GM18873 (cell line): ENCODE results near the gene GALP.
"Not testable (repeated sequence)": the region's sequence is repeated elsewhere in the genome, so short reads cannot be mapped to it uniquely, and the experiment has no call there.

ENCODE experiments used
- ATAC-seq: cut with Tn5 transposase; IDR thresholded peaks from one replicate; pipeline ENCODE4 v1.9.1; 2021; ENCODE audit warnings: mild to moderate bottlenecking, moderate library complexity, moderate number of reproducible peaks; ENCODE audit not compliant: unreplicated experiment, low FRiP score

GALP gene

DNA sequence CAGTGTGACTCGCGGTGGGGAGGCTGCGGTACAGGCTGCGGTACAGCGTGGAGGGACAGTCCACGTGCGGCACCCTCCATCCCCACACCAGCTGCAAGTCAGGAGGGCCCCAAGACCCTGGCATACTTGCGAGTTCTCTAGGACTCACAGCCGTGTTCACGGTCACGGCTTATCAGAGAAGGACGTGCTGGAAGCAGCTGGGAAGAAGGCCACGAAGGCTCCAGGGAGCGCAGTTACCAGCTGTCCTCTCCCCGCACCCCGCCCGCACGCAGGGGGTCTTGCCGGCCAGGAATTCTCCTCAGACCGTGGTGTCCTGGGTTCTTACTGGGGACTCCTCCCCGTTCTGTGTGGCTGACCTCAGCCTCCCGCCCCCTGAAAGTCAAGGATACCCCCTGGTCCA, 28.5 kb upstream of the GALP start:
- no peak for ATAC-seq

GRCh38 chr19:56148096-56148495, 27.7 kb upstream of the GALP start:
- ATAC-seq = no peak

- ATAC-seq = not testable (repeated sequence)
These were observed 26.7 kb upstream of the GALP start for GRCh38 chr19:56148955-56149655.

DNA sequence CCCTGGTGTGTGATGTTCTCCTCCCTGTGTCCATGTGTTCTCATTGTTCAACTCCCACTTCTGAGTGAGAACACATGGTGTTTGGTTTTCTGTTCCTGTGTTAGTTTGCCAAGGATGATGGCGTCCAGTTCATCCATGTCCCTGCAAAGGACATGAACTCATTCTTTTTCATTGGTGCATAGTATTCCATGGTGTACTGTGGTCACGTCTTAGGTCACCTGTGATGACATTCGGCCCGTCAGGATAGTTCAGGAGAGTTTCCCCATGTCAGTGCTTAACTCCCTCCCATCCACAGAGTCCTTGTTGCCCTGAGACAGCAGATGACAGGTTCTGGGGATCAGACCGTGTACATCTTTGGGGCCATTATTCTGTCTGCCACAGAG, 26.2 kb upstream of the GALP start:
- ATAC-seq = no peak

GRCh38 chr19:56150358-56150757, 25.4 kb upstream of the GALP start:
- ATAC-seq = no peak

- no peak for ATAC-seq
These were observed 23.2 kb upstream of the GALP start for GRCh38 chr19:56152644-56153043.

GRCh38 chr19:56153507-56153906, 22.3 kb upstream of the GALP start:
- no peak for ATAC-seq

GRCh38 chr19:56155124-56155687, 20.6 kb upstream of the GALP start:
- no peak for ATAC-seq

DNA sequence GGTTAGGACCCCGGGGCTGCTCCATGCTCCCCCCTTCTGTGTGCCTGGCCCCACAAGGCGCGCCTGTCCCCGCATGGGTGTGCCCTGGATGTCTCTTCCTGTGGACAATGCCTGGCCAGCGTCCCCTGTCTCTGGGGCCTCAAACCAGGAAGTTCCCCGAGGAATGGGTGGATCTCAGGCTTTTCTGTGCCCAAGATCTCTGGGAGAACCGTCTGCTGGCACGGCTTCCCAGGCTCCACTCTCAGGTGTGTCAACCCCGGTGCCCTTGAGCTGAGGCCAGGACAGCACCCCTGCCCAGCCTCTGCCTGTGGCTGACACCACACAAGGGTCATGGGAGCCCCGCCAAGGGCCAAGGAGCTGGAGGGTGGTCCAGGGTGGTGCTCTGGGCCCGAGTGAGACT, 19.0 kb upstream of the GALP start:
- ATAC-seq = no peak

DNA sequence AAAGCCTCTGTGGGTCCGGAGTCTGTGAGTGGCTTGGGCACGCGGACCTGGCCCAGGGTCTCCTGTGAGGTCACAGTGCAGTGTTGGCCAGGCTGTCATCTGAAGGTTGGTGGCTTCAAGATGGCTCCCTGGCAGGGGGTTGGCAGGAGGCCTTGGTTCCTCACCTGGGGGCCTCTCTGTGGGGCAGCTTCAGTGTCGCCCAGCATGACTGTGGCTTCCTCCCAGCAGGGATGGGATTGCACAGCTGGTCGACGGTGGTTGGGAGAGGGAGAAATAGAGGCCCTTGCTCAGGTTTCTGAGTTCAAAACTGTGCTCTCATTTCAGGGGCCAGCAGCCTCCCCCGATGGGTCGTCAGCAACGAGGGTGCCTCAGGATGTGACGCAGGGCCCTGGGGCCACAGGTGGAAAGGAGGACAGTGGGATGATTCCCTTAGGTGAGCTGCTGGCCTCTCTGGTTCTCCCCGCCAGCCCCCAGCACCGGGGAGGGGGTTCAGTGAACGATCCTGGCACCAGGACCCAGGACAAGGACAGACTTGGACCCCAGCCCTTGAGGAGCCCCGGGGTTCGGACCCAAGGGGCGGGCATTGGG, 17.5 kb upstream of the GALP start:
- ATAC-seq = no peak

DNA sequence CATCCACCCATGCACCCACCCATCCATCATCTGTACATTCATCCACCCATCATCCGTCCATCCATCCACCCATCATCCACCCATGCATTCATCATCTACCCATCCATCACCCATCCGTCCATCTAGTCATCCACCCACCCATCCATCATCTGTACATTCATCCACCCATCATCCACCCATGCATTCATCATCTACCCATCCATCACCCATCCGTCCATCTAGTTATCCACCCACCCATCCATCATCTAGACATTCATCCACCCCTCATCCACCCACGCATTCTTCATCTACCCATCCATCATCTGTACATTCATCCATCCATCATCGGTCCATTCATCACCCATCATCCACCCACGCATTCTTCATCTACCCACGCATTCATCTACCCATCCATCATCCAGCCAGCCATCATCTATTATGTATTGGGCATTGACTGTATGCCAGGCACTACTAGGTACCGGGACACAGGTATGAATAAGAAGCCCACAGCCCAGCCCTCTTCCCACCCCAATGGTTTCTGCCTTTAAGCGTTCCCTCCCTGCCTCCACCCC, 16.7 kb upstream of the GALP start:
- ATAC-seq = no peak

GRCh38 chr19:56159622-56160271, 16.1 kb upstream of the GALP start:
- no peak for ATAC-seq

DNA sequence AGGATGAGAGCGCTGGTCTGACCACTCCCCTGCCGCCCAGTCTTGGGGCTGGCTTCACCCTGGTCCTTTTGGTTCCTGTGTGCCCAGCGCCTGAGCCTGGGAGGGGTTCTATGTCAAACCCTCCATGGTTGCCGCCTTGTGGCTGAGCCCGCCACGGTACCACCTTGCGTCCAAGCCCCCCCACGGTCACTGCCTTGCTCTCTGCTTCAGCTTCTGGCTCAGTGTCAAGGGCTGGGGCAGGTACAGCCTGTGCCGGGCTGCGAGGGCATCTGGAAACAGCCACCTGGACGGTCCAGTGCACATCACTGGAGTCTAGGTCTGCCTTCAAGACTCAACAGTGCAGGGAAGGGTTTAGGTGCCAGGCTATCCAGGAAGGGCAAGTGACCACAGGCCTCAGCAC, 14.3 kb upstream of the GALP start:
- ATAC-seq = no peak

GRCh38 chr19:56162258-56162657, 13.6 kb upstream of the GALP start:
- ATAC-seq = no peak

DNA sequence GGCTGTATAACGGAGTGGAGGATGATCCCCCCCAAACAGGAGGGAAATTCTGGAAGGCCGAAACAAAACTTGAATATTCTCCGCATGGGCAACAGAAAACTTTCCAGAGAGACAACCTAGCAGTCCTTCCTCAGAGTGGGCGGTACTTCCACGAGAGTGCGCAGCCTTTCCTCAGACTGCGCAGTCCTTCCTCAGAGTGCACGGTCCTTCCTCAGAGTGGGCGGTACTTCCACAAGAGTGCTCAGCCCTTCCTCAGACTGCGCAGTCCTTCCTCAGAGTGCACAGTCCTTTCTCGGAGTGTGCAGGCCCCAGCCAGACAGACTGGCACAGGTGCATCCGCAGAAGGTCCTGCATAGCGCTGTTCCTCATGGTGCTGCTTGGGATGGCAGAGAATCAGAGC, 12.7 kb upstream of the GALP start:
- no peak for ATAC-seq

DNA sequence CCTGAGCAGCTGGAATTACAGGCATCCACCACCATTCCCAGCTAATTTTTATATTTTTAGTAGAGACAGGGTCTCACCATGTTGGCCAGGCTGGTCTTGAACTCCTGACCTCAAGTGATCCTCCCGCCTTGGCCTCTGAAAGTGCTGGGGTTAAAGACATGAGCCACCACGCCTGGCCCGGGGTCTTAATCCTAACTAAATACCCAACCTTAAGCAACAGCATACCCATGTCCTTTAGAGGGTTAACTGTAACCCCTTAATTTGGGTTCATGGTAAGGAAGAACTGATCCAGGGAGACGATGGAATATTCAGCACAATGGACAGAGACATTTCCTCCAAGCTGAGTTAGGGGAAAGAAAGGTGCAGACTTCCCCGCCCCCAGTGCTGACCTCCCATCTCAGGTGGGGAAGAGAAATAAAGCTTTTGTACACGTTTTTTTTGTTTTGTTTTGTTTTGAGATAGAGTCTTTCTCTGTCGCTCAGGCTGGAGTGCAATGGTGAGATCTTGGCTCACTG, 8.7 kb upstream of the GALP start:
- ATAC-seq = no peak

DNA sequence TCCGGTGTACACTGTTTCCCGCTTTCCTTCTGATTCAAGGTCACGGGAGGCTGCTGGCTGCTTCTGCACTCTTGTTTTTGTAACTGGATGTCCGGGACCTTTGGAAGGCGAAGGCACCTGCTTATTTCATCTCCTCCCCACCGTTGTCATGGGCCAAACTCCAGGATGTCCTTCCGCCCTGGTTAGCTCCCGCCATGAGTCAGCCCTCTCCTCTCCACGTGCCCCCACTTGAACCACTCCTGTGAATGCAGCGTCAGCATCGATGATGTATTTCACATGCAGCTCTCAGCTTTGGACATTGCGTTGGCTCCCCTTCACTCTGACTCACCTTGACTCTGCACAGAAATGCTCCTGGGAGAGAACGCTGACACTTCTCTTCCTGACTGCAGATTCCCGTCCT, 5.5 kb upstream of the GALP start:
- no peak for ATAC-seq

- no peak for ATAC-seq
These were observed 1.7 kb upstream of the GALP start for GRCh38 chr19:56174086-56174485.

DNA sequence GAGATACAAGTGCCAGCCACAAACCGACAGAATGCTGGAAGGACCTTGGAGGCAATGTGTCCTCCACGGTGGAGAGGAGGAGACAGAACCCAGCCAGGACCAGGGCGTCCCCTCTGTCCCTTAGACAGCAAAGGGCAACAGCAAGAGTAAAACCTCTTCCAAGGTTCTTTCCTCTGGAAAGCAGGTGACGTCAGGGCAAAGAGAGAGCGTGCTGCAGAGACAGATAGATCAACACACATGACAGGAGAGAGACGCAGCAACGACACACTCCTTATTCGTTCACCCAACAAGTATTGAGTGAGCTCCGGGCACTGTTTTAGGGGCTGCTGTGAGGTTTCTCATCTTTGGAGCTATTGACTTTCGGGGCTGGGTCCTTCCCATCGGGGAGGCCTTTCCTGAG, 1.3 kb upstream of the GALP start:
- ATAC-seq = no peak

- ATAC-seq = not testable (repeated sequence)
These were observed 502 bp downstream of the GALP start for GRCh38 chr19:56176310-56176709.

DNA sequence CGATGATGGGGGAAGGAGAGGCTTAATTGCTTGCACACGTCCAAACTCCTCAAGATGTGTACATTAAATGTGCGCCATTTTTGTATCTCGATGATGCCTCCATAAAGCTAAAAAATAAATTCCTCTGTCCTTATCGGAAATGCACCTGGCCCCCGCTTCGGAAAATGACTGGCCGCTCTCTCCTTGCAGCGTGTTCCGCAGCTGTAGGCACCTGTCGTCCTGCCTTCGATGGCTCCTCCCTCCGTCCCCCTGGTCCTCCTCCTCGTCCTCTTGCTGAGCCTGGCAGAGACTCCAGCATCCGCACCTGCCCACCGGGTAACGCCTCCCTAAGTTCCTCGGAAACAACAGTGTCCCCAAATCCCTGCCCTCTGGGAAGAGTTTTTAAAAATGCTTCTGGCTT, 1.1 kb downstream of the GALP start:
- no peak for ATAC-seq
